ENCODE data around the gene CDC42SE1.

The CDC42SE1 gene

DNA sequence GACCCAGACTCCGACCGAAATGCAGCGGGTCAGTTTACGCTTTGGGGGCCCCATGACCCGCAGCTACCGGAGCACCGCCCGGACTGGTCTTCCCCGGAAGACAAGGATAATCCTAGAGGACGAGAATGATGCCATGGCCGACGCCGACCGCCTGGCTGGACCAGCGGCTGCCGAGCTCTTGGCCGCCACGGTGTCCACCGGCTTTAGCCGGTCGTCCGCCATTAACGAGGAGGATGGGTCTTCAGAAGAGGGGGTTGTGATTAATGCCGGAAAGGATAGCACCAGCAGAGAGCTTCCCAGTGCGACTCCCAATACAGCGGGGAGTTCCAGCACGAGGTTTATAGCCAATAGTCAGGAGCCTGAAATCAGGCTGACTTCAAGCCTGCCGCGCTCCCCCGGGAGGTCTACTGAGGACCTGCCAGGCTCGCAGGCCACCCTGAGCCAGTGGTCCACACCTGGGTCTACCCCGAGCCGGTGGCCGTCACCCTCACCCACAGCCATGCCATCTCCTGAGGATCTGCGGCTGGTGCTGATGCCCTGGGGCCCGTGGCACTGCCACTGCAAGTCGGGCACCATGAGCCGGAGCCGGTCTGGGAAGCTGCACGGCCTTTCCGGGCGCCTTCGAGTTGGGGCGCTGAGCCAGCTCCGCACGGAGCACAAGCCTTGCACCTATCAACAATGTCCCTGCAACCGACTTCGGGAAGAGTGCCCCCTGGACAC is 11.3 kb downstream of the CDC42SE1 start:
- Mint-ChIP-seq H3K4me3 (peak overlapping the region; percentile 89), H3K27ac (ENCODE audit: low read depth) (peak overlapping the region; percentile 91), H3K9me3 (no peaks in the 10 kb centered on the region), H3K4me1 (peaks cover 58% of the 10 kb centered on the region), H3K36me3 (ENCODE audit: insufficient read depth) (peaks cover 20% of the 10 kb centered on the region), H3K27me3 (no peaks in the 10 kb centered on the region)
- DNase-seq (ENCODE audit: low spot score in 2 of 2) = peak; percentile 36 to 44
- peak; percentile 78 for ATAC-seq (replicated peaks; ENCODE audit: extremely low read depth, poor library complexity, severe bottlenecking)

DNA sequence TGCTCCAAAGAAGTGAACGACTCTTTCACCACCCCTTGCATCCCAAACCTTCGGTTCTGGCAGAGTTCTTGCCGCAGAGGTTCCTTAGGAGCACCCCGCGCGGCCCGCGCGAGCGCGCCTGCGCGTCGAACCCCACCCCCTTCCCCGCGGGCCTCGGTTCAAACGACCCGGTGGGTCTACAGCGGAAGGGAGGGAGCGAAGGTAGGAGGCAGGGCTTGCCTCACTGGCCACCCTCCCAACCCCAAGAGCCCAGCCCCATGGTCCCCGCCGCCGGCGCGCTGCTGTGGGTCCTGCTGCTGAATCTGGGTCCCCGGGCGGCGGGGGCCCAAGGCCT is 11.9 kb downstream of the CDC42SE1 start, which contains the start of gene C1orf56:
C1orf56 (plus strand) TSS at position 161 of the 334 bp plus-strand sequence; CDS start at position 258, 97 bp downstream.
- Mint-ChIP-seq H3K27me3 (no peaks in the 10 kb centered on the region), H3K4me3 (peak within 1 kb of the TSS; percentile 89), H3K9me3 (no peaks in the 10 kb centered on the region), H3K4me1 (peaks cover 58% of the 10 kb centered on the region), H3K27ac (ENCODE audit: low read depth) (peak within 1 kb of the TSS; percentile 91), H3K36me3 (ENCODE audit: insufficient read depth) (peaks cover 15% of the 10 kb centered on the region)
- DNase-seq (ENCODE audit: low spot score in 2 of 2) (no peak), ATAC-seq (replicated peaks; ENCODE audit: extremely low read depth, poor library complexity, severe bottlenecking) (peak; percentile 55)

DNA sequence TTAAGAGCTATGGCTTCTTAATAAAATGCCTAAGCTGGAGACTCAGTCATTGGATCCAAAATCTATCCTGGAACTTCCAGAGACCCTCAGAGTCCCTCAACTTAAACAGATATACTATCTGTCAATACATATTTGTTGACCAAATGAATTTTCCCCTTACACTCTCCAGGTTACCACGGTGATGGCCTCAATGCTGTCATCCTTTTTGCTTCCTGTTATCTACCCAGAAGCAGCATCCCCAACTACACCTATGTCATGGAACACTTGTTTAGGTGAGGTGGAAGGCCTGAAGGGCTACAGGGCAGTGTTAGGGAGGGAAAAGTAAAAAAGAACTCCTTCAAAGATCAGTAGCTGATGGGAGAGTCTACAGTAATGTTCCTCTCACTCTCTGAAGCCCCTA is 16.3 kb downstream of the CDC42SE1 start:
- no peaks in the 10 kb centered on the region for H3K9me3 Mint-ChIP-seq
- peak overlapping the region; percentile 57 for H3K27ac Mint-ChIP-seq (ENCODE audit: low read depth)
- no peaks in the 10 kb centered on the region for H3K27me3 Mint-ChIP-seq
- DNase-seq (ENCODE audit: low spot score in 2 of 2) (no peak), ATAC-seq (replicated peaks; ENCODE audit: extremely low read depth, poor library complexity, severe bottlenecking) (no peak)
- H3K36me3 Mint-ChIP-seq (ENCODE audit: insufficient read depth) = peaks cover 2% of the 10 kb centered on the region
- peaks cover 28% of the 10 kb centered on the region for H3K4me1 Mint-ChIP-seq
- H3K4me3 Mint-ChIP-seq = no peak overlapping the region

DNA sequence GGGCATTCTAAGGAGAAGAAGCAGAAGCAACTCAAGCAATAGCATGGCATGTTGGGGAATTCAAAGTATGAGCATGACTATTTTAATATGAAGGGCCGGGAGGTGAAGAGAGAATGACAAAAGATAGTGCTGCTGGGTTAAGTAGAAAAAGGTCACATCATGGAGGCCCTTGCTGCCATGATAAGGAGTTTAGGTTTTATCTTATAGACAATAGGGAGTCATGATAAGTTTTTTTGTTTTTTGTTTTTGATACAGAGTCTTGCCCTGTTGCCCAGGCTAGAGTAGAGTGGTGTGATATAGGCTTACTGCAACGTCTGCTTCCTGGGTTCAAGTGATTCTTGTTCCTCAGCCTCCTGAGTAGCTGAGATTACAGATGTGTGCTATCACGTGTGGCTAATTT is 19.9 kb downstream of the CDC42SE1 start:
- Mint-ChIP-seq H3K4me3 (no peak overlapping the region), H3K27me3 (no peaks in the 10 kb centered on the region), H3K4me1 (peaks cover 11% of the 10 kb centered on the region), H3K36me3 (ENCODE audit: insufficient read depth) (peaks cover under 1% of the 10 kb centered on the region), H3K9me3 (no peaks in the 10 kb centered on the region), H3K27ac (ENCODE audit: low read depth) (no peak overlapping the region)
- no peak for ATAC-seq (replicated peaks; ENCODE audit: extremely low read depth, poor library complexity, severe bottlenecking)
- DNase-seq (ENCODE audit: low spot score in 2 of 2) = no peak

DNA sequence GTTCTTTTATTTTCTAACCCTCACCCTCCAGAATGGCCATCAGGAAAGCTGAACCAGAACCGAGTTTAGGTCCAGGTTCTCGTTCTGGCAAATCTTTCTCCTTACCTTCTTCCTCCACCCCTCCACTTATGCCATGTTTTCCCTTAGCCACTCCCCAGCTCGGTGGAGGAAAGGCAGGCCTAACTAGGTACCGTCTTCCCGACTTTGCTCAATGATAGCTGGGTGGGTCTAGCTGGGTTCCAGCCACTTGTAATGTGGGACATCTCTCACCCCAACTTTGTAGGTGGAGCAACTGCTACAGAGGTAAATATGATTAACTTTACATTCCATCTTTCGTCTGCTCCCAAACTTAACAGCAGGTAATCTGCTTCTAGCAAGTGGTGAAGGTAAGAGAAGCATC is 22.4 kb downstream of the CDC42SE1 start:
- Mint-ChIP-seq H3K4me1 (peaks cover 5% of the 10 kb centered on the region), H3K27me3 (no peaks in the 10 kb centered on the region), H3K9me3 (no peaks in the 10 kb centered on the region), H3K36me3 (ENCODE audit: insufficient read depth) (peaks cover 11% of the 10 kb centered on the region), H3K27ac (ENCODE audit: low read depth) (peak overlapping the region; percentile 14), H3K4me3 (no peak overlapping the region)
- no peak for DNase-seq (ENCODE audit: low spot score in 2 of 2)
- no peak for ATAC-seq (replicated peaks; ENCODE audit: extremely low read depth, poor library complexity, severe bottlenecking)

DNA sequence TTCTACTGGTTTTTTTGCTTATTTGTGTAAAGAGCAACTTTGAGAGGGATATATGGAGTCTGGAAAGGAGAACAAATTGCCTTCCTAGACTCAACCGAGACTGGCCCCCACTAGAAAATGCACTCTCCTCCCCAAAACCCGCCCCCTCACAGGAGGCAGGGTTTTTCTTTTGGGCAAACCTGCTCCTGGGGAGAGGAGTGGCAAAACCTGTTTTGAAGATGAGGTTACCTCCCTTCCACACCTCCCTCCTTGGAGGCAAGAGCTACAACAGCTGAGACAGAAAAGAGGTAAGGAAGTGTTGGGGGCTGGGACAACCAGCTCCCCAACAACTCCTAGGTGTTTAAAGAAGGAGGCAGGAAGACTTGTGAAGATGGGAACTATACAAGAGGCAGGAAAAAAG is 23.1 kb downstream of the CDC42SE1 start, which contains the start of gene BNIPL:
BNIPL (plus strand) TSS at position 231 of the 400 bp plus-strand sequence; CDS start at position 371, 140 bp downstream.
- no peaks in the 10 kb centered on the region for H3K27me3 Mint-ChIP-seq
- ATAC-seq (replicated peaks; ENCODE audit: extremely low read depth, poor library complexity, severe bottlenecking) = no peak
- H3K36me3 Mint-ChIP-seq (ENCODE audit: insufficient read depth) = peaks cover 13% of the 10 kb centered on the region
- H3K4me3 Mint-ChIP-seq = no peak within 1 kb of the TSS
- H3K4me1 Mint-ChIP-seq = peaks cover 5% of the 10 kb centered on the region
- peak within 1 kb of the TSS; percentile 14 for H3K27ac Mint-ChIP-seq (ENCODE audit: low read depth)
- H3K9me3 Mint-ChIP-seq = no peaks in the 10 kb centered on the region
- DNase-seq (ENCODE audit: low spot score in 2 of 2) = no peak

DNA sequence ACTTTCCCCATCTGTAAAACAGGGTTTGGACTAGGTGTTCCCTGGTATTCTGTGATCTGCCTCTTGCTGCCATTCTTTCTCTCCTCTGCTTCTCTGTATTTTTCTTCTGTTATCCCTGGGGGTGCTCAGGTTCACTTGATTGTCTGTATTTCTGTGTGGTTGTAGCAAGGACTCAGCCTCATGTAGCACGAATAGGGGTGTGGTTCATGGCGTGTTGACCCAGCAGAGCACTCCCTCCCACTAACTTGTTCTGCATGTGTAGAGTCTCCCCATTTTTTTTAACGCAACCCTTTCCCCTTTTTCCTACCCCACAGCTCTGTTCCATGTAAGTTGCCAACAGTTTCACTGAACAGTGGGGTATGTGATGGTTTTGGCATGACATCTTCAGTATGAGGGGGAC is 24.3 kb downstream of the CDC42SE1 start:
- H3K36me3 Mint-ChIP-seq (ENCODE audit: insufficient read depth) = peaks cover 23% of the 10 kb centered on the region
- H3K9me3 Mint-ChIP-seq = no peaks in the 10 kb centered on the region
- DNase-seq (ENCODE audit: low spot score in 2 of 2) = no peak
- ATAC-seq (replicated peaks; ENCODE audit: extremely low read depth, poor library complexity, severe bottlenecking) = no peak
- H3K27me3 Mint-ChIP-seq = no peaks in the 10 kb centered on the region
- no peak overlapping the region for H3K4me3 Mint-ChIP-seq
- peaks cover 5% of the 10 kb centered on the region for H3K4me1 Mint-ChIP-seq
- peak overlapping the region; percentile 5 for H3K27ac Mint-ChIP-seq (ENCODE audit: low read depth)

DNA sequence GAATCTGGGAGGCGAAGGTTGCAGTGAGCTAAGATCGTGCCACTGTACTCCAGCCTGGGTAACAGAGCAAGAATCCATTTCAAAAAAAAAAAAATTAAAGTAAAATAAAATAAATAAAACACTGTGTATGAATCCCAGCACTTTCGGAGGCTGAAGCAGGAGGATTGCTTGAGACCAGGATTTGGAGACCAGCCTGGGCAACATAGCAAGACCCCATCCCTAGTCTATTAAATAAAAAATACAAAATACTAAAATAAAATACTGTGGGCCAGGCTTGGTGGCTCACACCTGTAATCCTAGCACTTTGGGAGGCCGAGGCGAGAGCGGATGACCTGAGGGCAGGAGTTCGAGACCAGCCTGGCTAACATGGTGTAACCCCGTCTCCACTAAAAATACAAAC is 27.3 kb downstream of the CDC42SE1 start:
- DNase-seq (ENCODE audit: low spot score in 2 of 2) (no peak), ATAC-seq (replicated peaks; ENCODE audit: extremely low read depth, poor library complexity, severe bottlenecking) (no peak)
- Mint-ChIP-seq H3K4me3 (no peak overlapping the region), H3K4me1 (peaks cover 5% of the 10 kb centered on the region), H3K27me3 (no peaks in the 10 kb centered on the region), H3K9me3 (no peaks in the 10 kb centered on the region), H3K36me3 (ENCODE audit: insufficient read depth) (peaks cover 35% of the 10 kb centered on the region), H3K27ac (ENCODE audit: low read depth) (no peak overlapping the region)

DNA sequence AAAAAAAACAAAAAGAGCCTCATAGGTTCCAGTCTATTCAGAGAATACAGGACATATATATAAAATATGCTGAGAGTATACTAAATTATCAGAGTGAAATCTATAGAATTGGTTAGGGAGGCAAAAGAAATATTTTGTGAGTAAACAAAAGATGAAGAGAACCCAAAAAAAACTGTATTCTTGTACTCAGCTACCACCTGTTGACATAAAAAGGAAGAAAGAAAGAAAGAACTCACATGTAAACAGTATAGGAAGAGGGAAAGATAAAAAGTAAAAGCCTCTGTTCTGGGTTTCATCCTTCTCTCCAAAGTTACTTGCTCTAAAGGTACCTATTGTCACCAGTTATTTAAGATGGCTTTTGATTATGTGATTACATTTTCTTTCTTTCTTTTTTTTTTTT is 33.0 kb downstream of the CDC42SE1 start:
- Mint-ChIP-seq H3K4me3 (no peak overlapping the region), H3K9me3 (no peaks in the 10 kb centered on the region), H3K4me1 (peaks cover 7% of the 10 kb centered on the region), H3K36me3 (ENCODE audit: insufficient read depth) (peaks cover 43% of the 10 kb centered on the region), H3K27ac (ENCODE audit: low read depth) (no peak overlapping the region), H3K27me3 (no peaks in the 10 kb centered on the region)
- DNase-seq (ENCODE audit: low spot score in 2 of 2) = no peak
- no peak for ATAC-seq (replicated peaks; ENCODE audit: extremely low read depth, poor library complexity, severe bottlenecking)

DNA sequence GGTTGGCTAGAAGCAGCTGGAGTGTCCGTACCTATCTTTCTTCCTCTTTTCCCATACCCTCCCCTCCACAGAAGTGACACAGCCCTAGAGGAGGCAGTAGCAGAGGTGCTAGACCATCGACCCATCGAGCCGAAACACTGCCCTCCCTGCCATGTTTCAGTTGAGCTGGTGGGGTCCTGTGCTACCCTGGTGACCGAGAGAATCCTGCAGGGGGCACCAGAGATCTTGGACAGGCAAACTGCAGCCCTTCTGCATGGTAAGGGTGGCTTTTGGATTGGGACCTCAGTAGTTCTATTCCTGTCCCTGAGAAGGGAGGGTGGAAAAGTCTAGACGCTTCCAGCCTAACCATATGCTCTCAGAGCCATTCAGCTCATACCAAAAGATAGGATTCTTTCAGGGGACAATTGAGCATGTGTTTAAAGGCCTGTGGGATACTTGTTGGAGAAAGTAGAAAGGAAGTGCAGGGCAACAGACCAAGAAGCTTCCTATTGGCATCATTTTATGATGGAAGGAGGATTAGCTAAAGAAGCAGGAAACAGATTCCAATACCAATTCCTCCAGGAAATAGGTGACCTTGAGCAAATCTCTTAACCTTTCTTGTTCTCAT is 34.8 kb downstream of the CDC42SE1 start:
- DNase-seq (ENCODE audit: low spot score in 2 of 2) (peak; percentile 81 to 83), ATAC-seq (replicated peaks; ENCODE audit: extremely low read depth, poor library complexity, severe bottlenecking) (peak; percentile 99)
- H3K4me1 Mint-ChIP-seq = peaks cover 7% of the 10 kb centered on the region
- H3K9me3 Mint-ChIP-seq = no peaks in the 10 kb centered on the region
- peaks cover 30% of the 10 kb centered on the region for H3K36me3 Mint-ChIP-seq (ENCODE audit: insufficient read depth)
- H3K27me3 Mint-ChIP-seq = no peaks in the 10 kb centered on the region
- peak overlapping the region; percentile 29 for H3K27ac Mint-ChIP-seq (ENCODE audit: low read depth)
- peak overlapping the region; percentile 37 for H3K4me3 Mint-ChIP-seq

DNA sequence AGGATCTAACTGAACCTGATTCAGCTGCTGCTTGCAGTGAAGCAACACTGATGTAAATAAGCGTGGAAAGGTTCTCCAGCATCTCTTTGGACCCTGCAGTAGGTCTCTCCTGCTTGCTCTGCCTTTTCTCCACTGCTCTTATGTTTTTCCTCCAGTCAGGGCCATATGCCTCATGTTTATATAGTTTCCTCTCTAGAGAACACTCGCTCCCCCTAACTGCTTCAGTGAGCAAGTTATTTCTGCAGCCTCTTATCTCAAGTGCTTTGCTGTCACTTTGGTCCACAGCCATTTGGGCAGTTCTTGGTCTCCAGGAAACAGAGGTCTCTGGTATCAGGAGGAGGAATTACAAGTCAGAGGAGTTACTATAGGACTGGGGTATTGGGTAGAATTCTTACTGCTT is 45.9 kb downstream of the CDC42SE1 start:
- Mint-ChIP-seq H3K27ac (ENCODE audit: low read depth) (no peak overlapping the region), H3K36me3 (ENCODE audit: insufficient read depth) (peaks cover 6% of the 10 kb centered on the region), H3K27me3 (no peaks in the 10 kb centered on the region), H3K4me1 (peaks cover 35% of the 10 kb centered on the region), H3K4me3 (no peak overlapping the region), H3K9me3 (no peaks in the 10 kb centered on the region)
- no peak for DNase-seq (ENCODE audit: low spot score in 2 of 2)
- ATAC-seq (replicated peaks; ENCODE audit: extremely low read depth, poor library complexity, severe bottlenecking) = no peak

DNA sequence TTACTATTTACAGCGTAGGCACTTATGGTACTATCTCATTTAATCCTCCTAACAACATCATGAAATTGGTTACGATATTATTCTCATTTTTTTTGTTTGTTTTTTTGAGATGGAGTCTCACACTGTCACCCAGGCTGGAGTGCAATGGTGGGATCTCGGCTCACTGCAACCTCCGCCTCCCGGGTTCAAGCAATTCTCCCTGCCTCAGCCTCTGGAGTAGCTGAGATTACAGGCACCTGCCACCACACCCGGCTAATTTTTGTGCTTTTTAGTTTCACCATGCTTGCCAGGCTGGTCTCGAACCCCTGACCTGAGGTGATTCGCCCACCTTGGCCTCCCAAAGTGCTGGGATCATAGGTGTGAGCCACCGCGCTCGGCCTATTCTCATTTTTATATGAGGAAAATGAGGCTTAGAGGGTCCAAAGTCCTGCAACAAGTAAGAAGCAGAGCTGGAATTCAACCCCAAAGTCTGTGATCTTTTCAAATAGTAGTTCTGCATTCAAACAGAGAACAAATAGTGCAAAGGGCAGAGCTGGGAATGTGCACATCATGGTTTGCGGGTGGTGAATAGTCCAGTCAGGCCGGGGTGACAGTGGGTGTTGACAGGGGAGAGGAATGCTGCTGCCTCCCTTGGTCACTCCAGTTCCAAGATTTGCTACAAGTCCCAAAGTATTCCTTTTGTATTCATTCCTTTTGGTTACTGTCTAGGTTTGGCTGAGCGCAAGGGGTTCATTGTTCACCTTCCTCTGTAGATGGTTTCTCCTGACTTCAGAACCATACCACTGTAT is 46.5 kb downstream of the CDC42SE1 start:
- H3K9me3 Mint-ChIP-seq = no peaks in the 10 kb centered on the region
- H3K27ac Mint-ChIP-seq (ENCODE audit: low read depth) = no peak overlapping the region
- no peak for ATAC-seq (replicated peaks; ENCODE audit: extremely low read depth, poor library complexity, severe bottlenecking)
- H3K4me3 Mint-ChIP-seq = no peak overlapping the region
- no peak for DNase-seq (ENCODE audit: low spot score in 2 of 2)
- no peaks in the 10 kb centered on the region for H3K27me3 Mint-ChIP-seq
- H3K4me1 Mint-ChIP-seq = peaks cover 40% of the 10 kb centered on the region
- peaks cover 11% of the 10 kb centered on the region for H3K36me3 Mint-ChIP-seq (ENCODE audit: insufficient read depth)

All from central memory CD8-positive, alpha-beta T cell (primary cell).